Esophagus squamous epithelium (tissue), 5 donors: ENCODE data around the gene OR4F15. TPM values are rescaled to one million over a fixed set of nuclear protein-coding genes. Genes with fewer than 3 reads are reported as not detected.
A peak's percentile ranks its signal among the peaks of the same experiment; 100 is the strongest.
"Not testable (repeated sequence)": the region's sequence is repeated elsewhere in the genome, so short reads cannot be mapped to it uniquely, and the experiment has no call there.

ENCODE experiments used
- DNase-seq: peaks from one replicate; lab custom pipeline; 2025; lab: John Stamatoyannopoulos, UW
- H3K27ac ChIP-seq, 4 donors: fragments of 200-600 bp; sonication (generic); one replicate each; pipeline ENCODE4 v1.5.1; 2016 to 2019; ENCODE audit warnings: mild to moderate bottlenecking in 1 of 4
- H3K27me3 ChIP-seq, 4 donors: fragments of 200-600 bp; sonication (generic); 1 replicate in 3 of 4; 2 replicates in 1 of 4; pipeline versions ENCODE4 v1.5.1 to v1.6.0; 2017 to 2021; ENCODE audit warnings: antibody characterized with exemption in 1 of 4
- H3K36me3 ChIP-seq, 3 donors: fragments of 200-600 bp; sonication (generic); one replicate each; pipeline ENCODE4 v1.5.1; 2016 to 2019
- H3K4me1 ChIP-seq, 3 donors: fragments of 200-600 bp; sonication (generic); one replicate each; pipeline ENCODE4 v1.5.1; 2017 to 2019
- H3K4me3 ChIP-seq, 4 donors: fragments of 200-600 bp; sonication (generic); 1 replicate in 3 of 4; 2 replicates in 1 of 4; pipeline ENCODE4 v1.5.1; 2016 to 2019; ENCODE audit warnings: mild to moderate bottlenecking in 2 of 4, moderate library complexity in 1 of 4
- H3K9me3 ChIP-seq, 3 donors: fragments of 200-600 bp; sonication (generic); one replicate each; pipeline ENCODE4 v1.5.1; 2016 to 2019
- POLR2A ChIP-seq, 4 donors: fragments of 450-650 bp; IDR thresholded peaks; one replicate each; pipeline ENCODE4 v1.6.1; 2017; ENCODE audit warnings: antibody characterized with exemption in 4 of 4, mild to moderate bottlenecking in 4 of 4, moderate library complexity in 3 of 4
- WGBS, 2 donors: methylation state at CpG; one replicate each; pipeline ENCODE4 v1.1.5; 2018; 5-methylcytosine and 5-hydroxymethylcytosine counted together
- intact Hi-C: fragments of 100-400 bp; cut with DNase I; formaldehyde crosslinking; loops from one replicate; pipeline ENCODE4 v1.15.0; 2022
- total RNA-seq, 4 donors: library from RNA; depleted of rRNA; stranded (reverse); fragments of >200 nt; gene quantifications; one replicate each; pipeline ENCODE4 v1.1.0, GENCODE V29; 2016
- TF ChIP-seq, protein P1 (sequence below), 6 experiments: fragments of 450-650 bp in 4 of 6; fragments of 200-600 bp in 2 of 6; sonication (generic) in 2 of 6; IDR thresholded peaks; one replicate each; pipeline ENCODE4 v1.5.1; 2016 to 2019; ENCODE audit warnings: antibody characterized with exemption in 6 of 6, mild to moderate bottlenecking in 4 of 6, moderate library complexity in 4 of 6
- donor health status: DM: yes; HTN: yes; CAD: no.

OR4F15 gene
- total RNA-seq, 4 donors from 2014 or later, result 0.19 TPM; not detected in 3

DNA sequence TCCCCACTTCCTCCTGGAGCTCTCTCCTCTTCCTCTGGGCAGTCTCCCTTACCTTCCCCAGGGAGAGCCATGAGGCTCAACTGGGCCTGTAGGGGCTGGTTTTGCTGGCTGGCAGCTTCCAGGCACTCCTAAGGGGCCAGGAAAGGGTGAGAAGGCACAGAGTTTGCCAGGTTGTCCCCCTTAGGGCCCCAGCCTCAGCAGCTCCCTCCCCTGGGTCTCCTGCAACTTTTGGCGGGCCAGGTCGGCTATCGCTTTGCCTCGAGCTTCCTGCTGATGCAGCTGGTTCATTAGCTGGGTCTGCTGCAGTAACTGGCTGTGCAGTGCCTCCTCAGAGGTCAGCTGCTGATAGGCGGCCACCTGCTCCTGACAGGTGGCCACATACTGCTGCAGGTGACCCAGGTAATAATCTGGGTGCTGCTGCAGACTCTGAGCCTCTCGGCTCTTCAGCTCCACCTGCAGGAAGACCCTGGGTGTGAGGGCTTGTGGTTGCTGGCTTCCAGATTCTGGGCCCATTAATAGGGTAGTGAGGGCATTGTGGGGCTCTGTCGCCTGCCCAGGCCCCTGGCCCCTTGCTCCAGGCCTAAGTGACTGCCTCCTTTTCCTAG is 38.4 kb upstream of the OR4F15 start:
- no peaks in the 10 kb centered on the region for H3K4me1 ChIP-seq
- no peaks in the 10 kb centered on the region for H3K36me3 ChIP-seq
- TF ChIP-seq, protein P1, sequence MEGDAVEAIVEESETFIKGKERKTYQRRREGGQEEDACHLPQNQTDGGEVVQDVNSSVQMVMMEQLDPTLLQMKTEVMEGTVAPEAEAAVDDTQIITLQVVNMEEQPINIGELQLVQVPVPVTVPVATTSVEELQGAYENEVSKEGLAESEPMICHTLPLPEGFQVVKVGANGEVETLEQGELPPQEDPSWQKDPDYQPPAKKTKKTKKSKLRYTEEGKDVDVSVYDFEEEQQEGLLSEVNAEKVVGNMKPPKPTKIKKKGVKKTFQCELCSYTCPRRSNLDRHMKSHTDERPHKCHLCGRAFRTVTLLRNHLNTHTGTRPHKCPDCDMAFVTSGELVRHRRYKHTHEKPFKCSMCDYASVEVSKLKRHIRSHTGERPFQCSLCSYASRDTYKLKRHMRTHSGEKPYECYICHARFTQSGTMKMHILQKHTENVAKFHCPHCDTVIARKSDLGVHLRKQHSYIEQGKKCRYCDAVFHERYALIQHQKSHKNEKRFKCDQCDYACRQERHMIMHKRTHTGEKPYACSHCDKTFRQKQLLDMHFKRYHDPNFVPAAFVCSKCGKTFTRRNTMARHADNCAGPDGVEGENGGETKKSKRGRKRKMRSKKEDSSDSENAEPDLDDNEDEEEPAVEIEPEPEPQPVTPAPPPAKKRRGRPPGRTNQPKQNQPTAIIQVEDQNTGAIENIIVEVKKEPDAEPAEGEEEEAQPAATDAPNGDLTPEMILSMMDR (IDR thresholded peaks at IDR 0.05), result peak in 1 of 6 experiments; percentile 15
- TF ChIP-seq POLR2A (IDR thresholded peaks at IDR 0.05), result no peak
- no peaks in the 10 kb centered on the region for H3K27me3 ChIP-seq
- intact Hi-C loops, result no loop called here
- no peak for DNase-seq
- no peak overlapping the region for H3K27ac ChIP-seq
- no peaks in the 10 kb centered on the region for H3K9me3 ChIP-seq
- H3K4me3 ChIP-seq, result no peak overlapping the region
- 42 to 74% methylated on average over 5 to 6 of the region's 7 CpGs for WGBS, 2 donors

DNA sequence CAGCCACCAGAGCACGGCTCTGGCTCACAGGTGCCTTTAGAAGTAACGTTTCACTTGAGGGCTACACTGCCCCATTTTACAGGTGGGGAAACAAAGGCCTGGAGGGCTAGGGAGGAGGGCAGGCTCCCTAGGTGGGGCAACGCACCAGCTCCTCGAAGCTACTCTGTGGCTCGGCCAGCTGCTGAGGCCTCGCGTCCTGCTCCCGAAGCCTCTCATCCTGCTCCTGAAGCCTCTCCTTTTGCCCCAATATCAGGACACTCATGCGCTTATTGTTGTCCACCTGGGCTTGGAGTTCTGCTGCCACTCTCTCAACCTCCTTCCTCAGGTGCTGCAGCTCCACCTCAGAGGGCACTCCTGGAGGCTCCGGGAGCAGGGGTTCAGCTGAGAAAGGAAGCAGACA is 36.9 kb upstream of the OR4F15 start:
- Histone ChIP-seq H3K36me3 (no peaks in the 10 kb centered on the region), H3K27ac (no peak overlapping the region), H3K4me3 (no peak overlapping the region), H3K4me1 (no peaks in the 10 kb centered on the region), H3K27me3 (no peaks in the 10 kb centered on the region), H3K9me3 (no peaks in the 10 kb centered on the region)
- no peak for DNase-seq
- WGBS, 2 donors, result 84 to 88% methylated on average over 5 to 10 of the region's 10 CpGs
- TF ChIP-seq, protein P1 (IDR thresholded peaks at IDR 0.05), result no peak
- no peak for TF ChIP-seq POLR2A (IDR thresholded peaks at IDR 0.05)
- intact Hi-C loops, result no loop called here

DNA sequence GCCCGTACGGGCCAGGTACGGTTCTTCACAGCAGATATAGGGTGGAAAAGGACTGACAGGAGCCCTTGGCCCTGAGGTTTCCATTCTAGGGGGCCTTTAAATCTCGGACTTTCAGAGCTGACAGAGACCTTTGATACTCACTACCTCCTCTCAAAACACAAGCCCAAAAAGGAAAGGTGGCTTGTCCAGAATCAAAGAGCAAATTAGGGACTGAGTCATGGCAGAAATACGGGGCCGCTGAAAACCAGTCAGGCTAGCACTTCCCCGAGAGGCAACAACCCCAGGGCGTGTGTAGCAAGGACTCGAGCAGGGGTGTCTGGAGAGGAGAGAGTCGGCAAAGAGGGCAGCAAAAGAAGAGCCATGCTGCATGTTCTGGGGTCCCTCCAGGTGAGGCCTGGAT is 33.4 kb upstream of the OR4F15 start:
- intact Hi-C loops, DNase-seq, H3K27ac ChIP-seq, H3K9me3 ChIP-seq, H3K4me1 ChIP-seq, H3K27me3 ChIP-seq, H3K36me3 ChIP-seq, H3K4me3 ChIP-seq: not testable (repeated sequence)
- WGBS, 2 donors, result 67 to 76% methylated on average over 8 to 10 of the region's 10 CpGs

- H3K27ac ChIP-seq, H3K4me3 ChIP-seq, intact Hi-C loops, H3K36me3 ChIP-seq, H3K4me1 ChIP-seq, H3K27me3 ChIP-seq, H3K9me3 ChIP-seq, DNase-seq: not testable (repeated sequence)
- 0% methylated on average over 1 of the region's 1 CpG for WGBS, 2 donors
These were observed 31.8 kb upstream of the OR4F15 start for GRCh38 chr15:101780225-101780624.

DNA sequence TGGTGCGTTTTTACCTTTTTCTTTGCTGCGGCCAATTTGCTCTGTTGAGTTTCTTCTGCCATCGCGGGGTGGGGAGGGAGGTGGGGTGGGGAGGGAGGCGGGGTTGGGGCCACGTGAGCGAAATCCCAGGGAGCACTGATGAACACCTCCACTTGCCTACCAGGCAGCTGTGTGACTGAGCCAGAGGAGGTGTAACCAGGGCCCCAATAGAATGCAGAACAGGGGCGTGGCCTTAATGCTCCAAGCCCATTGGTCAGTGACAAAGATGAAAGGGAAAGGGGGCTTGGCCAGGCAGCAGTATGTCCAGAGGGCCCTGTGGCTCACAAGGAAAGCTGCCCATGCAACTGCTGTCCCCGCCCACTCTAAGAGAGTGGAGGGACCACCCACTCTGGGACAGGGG is 30.1 kb upstream of the OR4F15 start:
- Histone ChIP-seq H3K27ac (no peak overlapping the region), H3K27me3 (peaks cover 0 to 9% (median 0%) of the 10 kb centered on the region in 4 donors), H3K4me1 (no peaks in the 10 kb centered on the region), H3K9me3 (no peaks in the 10 kb centered on the region), H3K4me3 (no peak overlapping the region), H3K36me3 (no peaks in the 10 kb centered on the region)
- TF ChIP-seq, protein P1 (IDR thresholded peaks at IDR 0.05), result no peak
- no peak for TF ChIP-seq POLR2A (IDR thresholded peaks at IDR 0.05)
- DNase-seq, result no peak
- WGBS, 2 donors, result 86 to 100% methylated on average over 1 of the region's 9 CpGs
- intact Hi-C loops, result no loop called here

DNA sequence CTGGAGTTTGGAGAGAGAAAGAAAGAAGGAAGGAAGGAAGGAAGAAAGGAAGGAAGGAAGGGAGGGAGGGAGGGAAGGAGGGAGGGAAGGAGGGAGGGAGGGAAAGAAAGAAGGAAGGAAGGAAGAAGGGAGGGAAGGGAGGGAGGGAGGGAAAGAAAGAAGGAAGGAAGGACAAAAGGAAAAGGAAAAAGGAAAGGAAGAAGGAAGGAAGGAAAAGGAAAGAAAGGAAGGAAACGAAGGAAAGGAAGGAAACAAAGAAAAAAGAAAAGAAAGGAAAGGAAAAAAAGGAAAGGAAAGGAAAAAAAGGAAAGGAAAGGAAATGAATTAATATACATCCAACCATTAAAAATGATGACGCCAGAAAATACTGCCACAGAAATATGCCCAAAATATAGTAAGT is 27.4 kb upstream of the OR4F15 start:
- Histone ChIP-seq H3K27ac (no peak overlapping the region), H3K4me3 (no peak overlapping the region), H3K27me3 (peaks cover 0 to 9% (median 0%) of the 10 kb centered on the region in 4 donors), H3K9me3 (no peaks in the 10 kb centered on the region), H3K36me3 (no peaks in the 10 kb centered on the region), H3K4me1 (no peaks in the 10 kb centered on the region)
- WGBS, 2 donors, result 19 to 32% methylated on average over 2 of the region's 2 CpGs
- DNase-seq, result no peak
- intact Hi-C loops, result no loop called here
- TF ChIP-seq POLR2A (IDR thresholded peaks at IDR 0.05), result no peak
- TF ChIP-seq, protein P1 (IDR thresholded peaks at IDR 0.05), result no peak

GRCh38 chr15:101786422-101786821 is 25.6 kb upstream of the OR4F15 start:
- not testable (repeated sequence) for H3K27me3 ChIP-seq

GRCh38 chr15:101788001-101788400 is 24.0 kb upstream of the OR4F15 start:
- H3K4me1 ChIP-seq, H3K9me3 ChIP-seq, H3K36me3 ChIP-seq, H3K27me3 ChIP-seq, H3K4me3 ChIP-seq, H3K27ac ChIP-seq, intact Hi-C loops, DNase-seq: not testable (repeated sequence)
- WGBS, 2 donors, result 75 to 76% methylated on average over 2 of the region's 2 CpGs

More at GRCh38 chr15:101786422-101786821, 25.6 kb upstream of the OR4F15 start:
- WGBS, 2 donors, result 61 to 67% methylated on average over 2 of the region's 2 CpGs
- H3K4me1 ChIP-seq, H3K27ac ChIP-seq, H3K36me3 ChIP-seq, H3K4me3 ChIP-seq, DNase-seq, H3K9me3 ChIP-seq, intact Hi-C loops: not testable (repeated sequence)

DNA sequence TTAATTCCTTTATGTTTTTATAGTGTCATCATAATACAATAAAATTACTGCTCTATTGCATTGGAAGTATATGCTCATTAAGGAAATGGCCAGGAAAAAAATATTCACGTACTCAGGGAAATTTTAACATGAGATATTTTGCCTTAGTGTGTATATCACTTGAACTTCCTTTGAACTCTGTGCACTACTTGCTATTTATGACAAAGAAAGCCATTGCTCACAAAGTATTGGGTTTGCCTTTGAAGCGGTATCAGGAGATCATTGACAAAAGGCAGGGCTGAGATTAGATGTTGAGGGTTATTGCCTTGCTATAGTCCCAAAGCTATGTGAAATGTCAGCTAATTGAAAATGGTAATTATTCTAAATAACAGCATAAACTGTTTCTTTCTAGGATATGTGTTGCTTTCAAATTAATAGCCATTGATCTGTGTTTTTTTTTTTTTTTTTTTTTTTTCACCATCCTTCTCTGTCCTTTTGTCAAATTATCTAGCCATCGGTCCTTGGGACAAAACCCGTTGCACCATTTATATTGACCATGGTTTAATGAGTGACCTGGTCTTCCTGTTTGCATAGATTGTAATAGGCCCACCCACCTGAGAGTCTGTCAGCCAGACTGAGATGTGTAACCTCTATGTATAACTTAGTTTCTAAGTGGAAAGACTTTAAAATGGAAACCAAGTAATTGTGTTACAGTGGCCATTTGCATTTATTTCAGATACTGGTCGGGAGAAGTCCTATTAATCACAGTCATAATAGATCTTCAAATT is 23.3 kb upstream of the OR4F15 start:
- H3K27me3 ChIP-seq, H3K4me3 ChIP-seq, DNase-seq, H3K36me3 ChIP-seq, H3K27ac ChIP-seq, H3K9me3 ChIP-seq, H3K4me1 ChIP-seq, intact Hi-C loops: not testable (repeated sequence)
- 44 to 55% methylated on average over 4 of the region's 5 CpGs for WGBS, 2 donors
